GM19240 (cell line): Measurements from ENCODE around the gene ZDHHC1.
A peak's percentile ranks its signal among the peaks of the same experiment; 100 is the strongest.

Experiments used
- DNase-seq: peaks from one replicate; pipeline ENCODE4 v3.0.0; 2011; ENCODE audit warnings: low spot score; ENCODE audit not compliant: insufficient read length

ZDHHC1 gene

GRCh38 chr16:67447508-67448076 lies 31.3 kb upstream of the ZDHHC1 start:
- peak; percentile 85 for DNase-seq

- no peak for DNase-seq
These were observed 30.8 kb upstream of the ZDHHC1 start for GRCh38 chr16:67446968-67447507.

GRCh38 chr16:67445913-67446907 lies 29.9 kb upstream of the ZDHHC1 start:
- DNase-seq, result no peak

- no peak for DNase-seq
These were observed 29.2 kb upstream of the ZDHHC1 start for GRCh38 chr16:67445441-67445912.

GRCh38 chr16:67445126-67445426 lies 28.8 kb upstream of the ZDHHC1 start:
- no peak for DNase-seq

- no peak for DNase-seq
These were observed 28.2 kb upstream of the ZDHHC1 start for GRCh38 chr16:67444259-67445125.

- no peak for DNase-seq
These were observed 27.0 kb upstream of the ZDHHC1 start for GRCh38 chr16:67443265-67443664.

GRCh38 chr16:67442581-67443255 lies 26.4 kb upstream of the ZDHHC1 start:
- no peak for DNase-seq

GRCh38 chr16:67441907-67442306 lies 25.6 kb upstream of the ZDHHC1 start:
- no peak for DNase-seq

- no peak for DNase-seq
These were observed 25.0 kb upstream of the ZDHHC1 start for GRCh38 chr16:67441271-67441753.

GRCh38 chr16:67438824-67439393 lies 22.6 kb upstream of the ZDHHC1 start:
- no peak for DNase-seq

GRCh38 chr16:67438098-67438791 lies 22.0 kb upstream of the ZDHHC1 start:
- no peak for DNase-seq

- DNase-seq, result no peak
These were observed 21.2 kb upstream of the ZDHHC1 start for GRCh38 chr16:67437513-67437912.

- no peak for DNase-seq
These were observed 20.4 kb upstream of the ZDHHC1 start for GRCh38 chr16:67436640-67437193.

GRCh38 chr16:67435758-67436164 lies 19.5 kb upstream of the ZDHHC1 start:
- no peak for DNase-seq

GRCh38 chr16:67433131-67433719 lies 16.9 kb upstream of the ZDHHC1 start:
- DNase-seq, result no peak

GRCh38 chr16:67432506-67432890 lies 16.2 kb upstream of the ZDHHC1 start:
- no peak for DNase-seq

- DNase-seq, result no peak
These were observed 15.7 kb upstream of the ZDHHC1 start for GRCh38 chr16:67431775-67432505.
